Amniotic epithelial cell (primary cell): ENCODE measurements around the gene RUNX1.
A peak's percentile ranks its signal among the peaks of the same experiment; 100 is the strongest.

Experiments used
- DNase-seq: peaks from one replicate; pipeline ENCODE4 v3.0.0-alpha.2; 2010; ENCODE audit warnings: low read depth

Gene RUNX1

GRCh38 chr21:35059742-35060141 lies 10.6 kb upstream of the RUNX1 start:
- DNase-seq = peak; percentile 52

GRCh38 chr21:35058058-35058457 lies 9.0 kb upstream of the RUNX1 start:
- no peak for DNase-seq

GRCh38 chr21:35057428-35057827 lies 8.3 kb upstream of the RUNX1 start:
- DNase-seq = no peak

GRCh38 chr21:35053356-35054096 lies 4.4 kb upstream of the RUNX1 start:
- DNase-seq = peak; percentile 23

- no peak for DNase-seq
These were observed 3.7 kb upstream of the RUNX1 start for GRCh38 chr21:35052801-35053200.

- DNase-seq = peak; percentile 91
These were observed 2.3 kb upstream of the RUNX1 start for GRCh38 chr21:35051287-35051818.

GRCh38 chr21:35050348-35051286 lies 1.5 kb upstream of the RUNX1 start:
- no peak for DNase-seq

- no peak for DNase-seq
These were observed 910 bp downstream of the RUNX1 start for GRCh38 chr21:35048183-35048601.

GRCh38 chr21:35046880-35047229 lies 2.2 kb downstream of the RUNX1 start:
- peak; percentile 61 for DNase-seq

GRCh38 chr21:35046263-35046624 lies 2.9 kb downstream of the RUNX1 start:
- DNase-seq = no peak

GRCh38 chr21:35045542-35046262 lies 3.4 kb downstream of the RUNX1 start:
- no peak for DNase-seq

- no peak for DNase-seq
These were observed 4.1 kb downstream of the RUNX1 start for GRCh38 chr21:35044770-35045541.

- DNase-seq = no peak
These were observed 5.0 kb downstream of the RUNX1 start for GRCh38 chr21:35044128-35044527.

GRCh38 chr21:35043549-35043948 lies 5.6 kb downstream of the RUNX1 start:
- no peak for DNase-seq

GRCh38 chr21:35042836-35043235 lies 6.3 kb downstream of the RUNX1 start:
- DNase-seq = no peak

- DNase-seq = no peak
These were observed 7.2 kb downstream of the RUNX1 start for GRCh38 chr21:35041881-35042280.

- no peak for DNase-seq
These were observed 8.0 kb downstream of the RUNX1 start for GRCh38 chr21:35041122-35041521.

GRCh38 chr21:35039595-35040289 lies 9.4 kb downstream of the RUNX1 start:
- no peak for DNase-seq

- DNase-seq = no peak
These were observed 10.3 kb downstream of the RUNX1 start for GRCh38 chr21:35038772-35039319.

GRCh38 chr21:35037384-35037765 lies 11.7 kb downstream of the RUNX1 start:
- no peak for DNase-seq
